ENCODE results near the gene CLDN9.

CLDN9 gene, protein sequence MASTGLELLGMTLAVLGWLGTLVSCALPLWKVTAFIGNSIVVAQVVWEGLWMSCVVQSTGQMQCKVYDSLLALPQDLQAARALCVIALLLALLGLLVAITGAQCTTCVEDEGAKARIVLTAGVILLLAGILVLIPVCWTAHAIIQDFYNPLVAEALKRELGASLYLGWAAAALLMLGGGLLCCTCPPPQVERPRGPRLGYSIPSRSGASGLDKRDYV

GRCh38 chr16:3012828-3013420 is at the start of gene CLDN9:
TSS of gene CLDN9 (plus strand) at chr16:3012923. CDS start at chr16:3013363, 440 bp downstream.
- FAIRE-seq = no peak

GRCh38 chr16:2963074-2963722 is 49.5 kb upstream of the CLDN9 start:
- FAIRE-seq = no peak

- FAIRE-seq = peak; percentile 96
Observed at GRCh38 chr16:2963723-2964474, 48.8 kb upstream of the CLDN9 start, which contains the start of gene KREMEN2. TSS of gene KREMEN2 (plus strand) at chr16:2964275. CDS start at chr16:2964521, 246 bp downstream.

- FAIRE-seq = no peak
Observed at GRCh38 chr16:2964475-2965336, 48.0 kb upstream of the CLDN9 start.

- no peak for FAIRE-seq
Observed at GRCh38 chr16:2966043-2966807, 46.5 kb upstream of the CLDN9 start.

- FAIRE-seq = no peak
Observed at GRCh38 chr16:2966808-2967191, 45.9 kb upstream of the CLDN9 start.

- FAIRE-seq = no peak
Observed at GRCh38 chr16:2967211-2967631, 45.5 kb upstream of the CLDN9 start.

- no peak for FAIRE-seq
Observed at GRCh38 chr16:2967721-2968161, 45.0 kb upstream of the CLDN9 start.

GRCh38 chr16:2968368-2968737 is 44.4 kb upstream of the CLDN9 start:
- peak; percentile 30 for FAIRE-seq

- no peak for FAIRE-seq
Observed at GRCh38 chr16:2968738-2969544, 43.8 kb upstream of the CLDN9 start, which contains the start of gene PAQR4. TSS of gene PAQR4 (plus strand) at chr16:2969348. CDS start at chr16:2969675, 327 bp downstream.

DNA sequence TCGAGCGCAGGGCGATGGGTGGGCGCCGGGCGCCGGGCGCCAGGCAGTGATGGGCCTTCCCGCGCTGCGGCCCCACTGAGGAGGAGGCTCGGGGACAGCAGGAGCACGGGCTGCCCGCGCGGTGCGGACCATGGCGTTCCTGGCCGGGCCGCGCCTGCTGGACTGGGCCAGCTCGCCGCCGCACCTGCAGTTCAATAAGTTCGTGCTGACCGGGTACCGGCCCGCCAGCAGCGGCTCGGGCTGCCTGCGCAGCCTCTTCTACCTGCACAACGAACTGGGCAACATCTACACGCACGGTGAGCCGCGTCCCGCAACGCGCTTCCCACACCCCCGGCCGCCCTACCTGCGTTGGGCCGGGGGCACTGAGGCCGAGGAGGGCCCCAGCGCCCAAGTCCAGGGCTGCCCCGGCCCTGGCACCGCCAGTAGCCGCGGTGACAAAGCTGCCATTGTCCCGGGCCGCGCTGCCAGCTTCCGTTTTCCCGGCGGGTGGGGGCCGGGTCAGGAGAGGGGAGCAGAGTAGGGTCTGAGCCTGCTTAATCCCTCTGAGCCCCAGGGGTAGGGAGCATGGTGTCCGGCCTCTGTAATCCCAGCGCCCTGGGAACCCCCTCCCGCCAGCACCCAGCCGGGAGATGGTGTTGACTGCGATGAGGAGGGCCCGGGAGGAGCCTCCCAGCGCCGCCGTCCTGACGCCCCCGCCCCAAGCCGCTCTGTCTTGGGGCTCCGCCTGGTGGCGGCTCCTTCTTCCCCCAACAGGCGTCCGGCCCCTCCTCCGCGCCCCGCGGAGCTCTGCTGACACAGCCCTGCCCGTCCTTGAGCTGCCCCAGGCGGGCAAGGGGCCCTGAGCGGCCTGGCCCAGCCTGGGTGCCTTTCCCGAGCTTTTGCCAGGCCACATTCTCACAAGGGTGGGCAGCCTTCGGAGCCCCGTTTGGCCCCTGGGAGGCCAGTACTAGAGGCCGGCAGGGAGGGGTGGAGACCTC is 42.9 kb upstream of the CLDN9 start:
- peak; percentile 36 for FAIRE-seq

- no peak for FAIRE-seq
Observed at GRCh38 chr16:2970563-2970962, 42.2 kb upstream of the CLDN9 start.

GRCh38 chr16:2971134-2971984 is 41.4 kb upstream of the CLDN9 start:
- no peak for FAIRE-seq

DNA sequence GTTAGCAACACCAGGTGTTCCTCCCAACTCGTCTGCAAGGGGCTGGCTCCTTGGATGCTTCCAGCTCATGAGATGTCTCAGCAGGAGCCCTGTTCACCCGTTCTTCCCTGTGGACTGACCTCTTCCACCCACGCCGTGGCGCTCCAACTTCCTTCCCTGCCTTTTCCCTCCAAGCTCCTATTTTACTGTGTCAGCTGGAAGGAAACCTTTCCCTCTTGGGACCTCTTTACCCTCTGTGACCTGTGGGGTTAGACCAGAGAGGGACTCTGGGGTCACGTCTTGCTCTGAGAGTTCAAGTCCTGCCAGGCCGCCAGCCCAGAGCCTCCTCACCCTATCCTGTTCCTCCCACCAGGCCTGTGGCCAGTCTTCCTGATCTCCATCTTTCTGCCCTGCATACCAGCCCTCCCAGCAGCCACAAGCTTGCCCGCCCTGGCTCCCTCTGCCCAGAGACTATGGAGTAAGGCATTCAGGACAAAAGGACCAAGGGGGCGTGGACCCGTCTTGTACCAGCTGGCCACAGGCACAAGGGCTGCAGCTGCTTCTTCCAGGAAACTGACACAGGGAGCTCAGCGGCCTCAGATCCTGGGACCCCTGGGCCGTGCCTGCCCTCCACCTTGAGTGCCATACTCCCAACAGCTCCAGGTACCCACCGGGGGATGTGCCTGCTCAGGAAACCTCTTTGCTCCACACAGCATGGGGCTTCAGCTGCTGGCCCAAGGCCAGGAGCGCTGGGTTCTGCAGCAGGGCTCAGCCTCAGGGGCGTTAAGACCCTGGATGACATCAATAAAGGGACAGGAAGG is 40.5 kb upstream of the CLDN9 start:
- FAIRE-seq = no peak

GRCh38 chr16:2973093-2973492 is 39.6 kb upstream of the CLDN9 start:
- FAIRE-seq = no peak

GRCh38 chr16:2973605-2974318 is 39.0 kb upstream of the CLDN9 start:
- no peak for FAIRE-seq
